ENCODE results near the gene TM4SF20. TPM values are rescaled to one million over a fixed set of nuclear protein-coding genes. Genes with fewer than 3 reads are reported as not detected.

TM4SF20 gene
- total RNA-seq, 1 experiment from 2014 or later, result not detected

- intact Hi-C loops (cut with micrococcal nuclease; ENCODE audit: unreplicated experiment), result no loop called here
- DNase-seq (ENCODE audit: low spot score), result no peak
- BruUV-seq (replicated peaks), result no TSS peak
- no peaks in the 10 kb centered on the region for H3K9me3 ChIP-seq (ENCODE audit: low read depth, low read length, poor library complexity, severe bottlenecking)
- peaks cover 17% of the 10 kb centered on the region for H3K4me1 ChIP-seq (ENCODE audit: insufficient read depth, low read length, poor library complexity, severe bottlenecking)
- H3K27me3 ChIP-seq (replicated peaks; ENCODE audit: insufficient read depth, low read depth, low read length, poor library complexity), result no peaks in the 10 kb centered on the region
- POLR2A ChIA-PET (ENCODE audit: low non-redundant PET), result no interaction called here
- TF ChIP-seq EZH2 (IDR thresholded peaks at IDR 0.05; ENCODE audit: borderline replicate concordance, low read depth, low read length, poor library complexity, severe bottlenecking) (no peak), CTCF (conservative IDR thresholded peaks at IDR 0.05; ENCODE audit: low read depth, low read length) (no peak)
- no peak overlapping the region for H3K4me3 ChIP-seq (ENCODE audit: low read depth, low read length, poor library complexity, severe bottlenecking)
- H3K36me3 ChIP-seq (ENCODE audit: insufficient read depth, low read length, poor library complexity, severe bottlenecking), result no peaks in the 10 kb centered on the region
- CTCF ChIA-PET, result no interaction called here
- no peak overlapping the region for H3K27ac ChIP-seq (ENCODE audit: low read depth, low read length, poor library complexity, severe bottlenecking)
These were observed 23.9 kb upstream of the TM4SF20 start for GRCh38 chr2:227402959-227403358.

GRCh38 chr2:227402321-227402720 is 23.2 kb upstream of the TM4SF20 start:
- Histone ChIP-seq H3K27ac (ENCODE audit: low read depth, low read length, poor library complexity, severe bottlenecking) (no peak overlapping the region), H3K27me3 (replicated peaks; ENCODE audit: insufficient read depth, low read depth, low read length, poor library complexity) (no peaks in the 10 kb centered on the region), H3K36me3 (ENCODE audit: insufficient read depth, low read length, poor library complexity, severe bottlenecking) (no peaks in the 10 kb centered on the region), H3K4me3 (ENCODE audit: low read depth, low read length, poor library complexity, severe bottlenecking) (no peak overlapping the region), H3K4me1 (ENCODE audit: insufficient read depth, low read length, poor library complexity, severe bottlenecking) (peaks cover 11% of the 10 kb centered on the region), H3K9me3 (ENCODE audit: low read depth, low read length, poor library complexity, severe bottlenecking) (no peaks in the 10 kb centered on the region)
- CTCF ChIA-PET, result no interaction called here
- TF ChIP-seq CTCF (conservative IDR thresholded peaks at IDR 0.05; ENCODE audit: low read depth, low read length) (no peak), EZH2 (IDR thresholded peaks at IDR 0.05; ENCODE audit: borderline replicate concordance, low read depth, low read length, poor library complexity, severe bottlenecking) (no peak)
- intact Hi-C loops (cut with micrococcal nuclease; ENCODE audit: unreplicated experiment), result no loop called here
- no peak for DNase-seq (ENCODE audit: low spot score)
- POLR2A ChIA-PET (ENCODE audit: low non-redundant PET), result no interaction called here
- no TSS peak for BruUV-seq (replicated peaks)

- H3K27me3 ChIP-seq (replicated peaks; ENCODE audit: insufficient read depth, low read depth, low read length, poor library complexity), result no peaks in the 10 kb centered on the region
- intact Hi-C loops (cut with micrococcal nuclease; ENCODE audit: unreplicated experiment), result no loop called here
- no TSS peak for BruUV-seq (replicated peaks)
- no peak overlapping the region for H3K27ac ChIP-seq (ENCODE audit: low read depth, low read length, poor library complexity, severe bottlenecking)
- no peak for DNase-seq (ENCODE audit: low spot score)
- no peaks in the 10 kb centered on the region for H3K36me3 ChIP-seq (ENCODE audit: insufficient read depth, low read length, poor library complexity, severe bottlenecking)
- H3K4me1 ChIP-seq (ENCODE audit: insufficient read depth, low read length, poor library complexity, severe bottlenecking), result peaks cover 3% of the 10 kb centered on the region
- ChIA-PET POLR2A (ENCODE audit: low non-redundant PET) (no interaction called here), CTCF (no interaction called here)
- no peak overlapping the region for H3K4me3 ChIP-seq (ENCODE audit: low read depth, low read length, poor library complexity, severe bottlenecking)
- TF ChIP-seq CTCF (conservative IDR thresholded peaks at IDR 0.05; ENCODE audit: low read depth, low read length) (no peak), EZH2 (IDR thresholded peaks at IDR 0.05; ENCODE audit: borderline replicate concordance, low read depth, low read length, poor library complexity, severe bottlenecking) (no peak)
- H3K9me3 ChIP-seq (ENCODE audit: low read depth, low read length, poor library complexity, severe bottlenecking), result no peaks in the 10 kb centered on the region
These were observed 22.4 kb upstream of the TM4SF20 start for GRCh38 chr2:227401550-227401949.

All from A673 (cell line).